OCI-LY1 (cell line): ENCODE results near the gene DDX1.

ENCODE experiments used
- EZH2 ChIP-seq: fragments of 200-600 bp; sonication (generic), shearing (Covaris generic); IDR thresholded peaks from 2 replicates; pipeline ENCODE4 v1.8.0; 2017; ENCODE audit warnings: borderline replicate concordance, mixed run types, mild to moderate bottlenecking, antibody characterized with exemption, low read length, moderate library complexity, mixed read lengths
- TF ChIP-seq, protein P1 (sequence below): fragments of 200-600 bp; sonication (generic), shearing (Covaris generic); IDR thresholded peaks from 2 replicates; pipeline ENCODE4 v1.5.1; 2017; ENCODE audit warnings: mild to moderate bottlenecking, antibody characterized with exemption, low read length, moderate library complexity, mixed read lengths

GRCh38 chr2:15645720-15646385, 54.2 kb downstream of the DDX1 start:
- TF ChIP-seq, protein P1, sequence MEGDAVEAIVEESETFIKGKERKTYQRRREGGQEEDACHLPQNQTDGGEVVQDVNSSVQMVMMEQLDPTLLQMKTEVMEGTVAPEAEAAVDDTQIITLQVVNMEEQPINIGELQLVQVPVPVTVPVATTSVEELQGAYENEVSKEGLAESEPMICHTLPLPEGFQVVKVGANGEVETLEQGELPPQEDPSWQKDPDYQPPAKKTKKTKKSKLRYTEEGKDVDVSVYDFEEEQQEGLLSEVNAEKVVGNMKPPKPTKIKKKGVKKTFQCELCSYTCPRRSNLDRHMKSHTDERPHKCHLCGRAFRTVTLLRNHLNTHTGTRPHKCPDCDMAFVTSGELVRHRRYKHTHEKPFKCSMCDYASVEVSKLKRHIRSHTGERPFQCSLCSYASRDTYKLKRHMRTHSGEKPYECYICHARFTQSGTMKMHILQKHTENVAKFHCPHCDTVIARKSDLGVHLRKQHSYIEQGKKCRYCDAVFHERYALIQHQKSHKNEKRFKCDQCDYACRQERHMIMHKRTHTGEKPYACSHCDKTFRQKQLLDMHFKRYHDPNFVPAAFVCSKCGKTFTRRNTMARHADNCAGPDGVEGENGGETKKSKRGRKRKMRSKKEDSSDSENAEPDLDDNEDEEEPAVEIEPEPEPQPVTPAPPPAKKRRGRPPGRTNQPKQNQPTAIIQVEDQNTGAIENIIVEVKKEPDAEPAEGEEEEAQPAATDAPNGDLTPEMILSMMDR: no peak
- TF ChIP-seq EZH2: no peak
